ENCODE data around the gene R3HDM2.

R3HDM2 gene

GRCh38 chr12:57230381-57231155, 200.3 kb downstream of the R3HDM2 start:
- H3K4me3 ChIP-seq (ENCODE audit: low read depth, low read length) = peak overlapping the region; percentile 87
- TF ChIP-seq MAX (IDR thresholded peaks at IDR 0.05; ENCODE audit: low read depth, low read length) (no peak), MYC (IDR thresholded peaks at IDR 0.05; ENCODE audit: low read depth, low read length) (no peak), POLR2A (IDR thresholded peaks at IDR 0.05; ENCODE audit: extremely low read depth, insufficient read length) (no peak), CTCF (IDR thresholded peaks at IDR 0.05; ENCODE audit: low read depth, low read length) (no peak)
- DNase-seq (ENCODE audit: low read depth) = no peak

- peak; percentile 96 for DNase-seq (ENCODE audit: low read depth)
- H3K4me3 ChIP-seq (ENCODE audit: low read depth, low read length) = peak within 1 kb of the TSS; percentile 87
- TF ChIP-seq MYC (IDR thresholded peaks at IDR 0.05; ENCODE audit: low read depth, low read length) (peak; percentile 7; the same call in 1 of the 2 replicates), CTCF (IDR thresholded peaks at IDR 0.05; ENCODE audit: low read depth, low read length) (no peak), MAX (IDR thresholded peaks at IDR 0.05; ENCODE audit: low read depth, low read length) (peak; percentile 66), POLR2A (IDR thresholded peaks at IDR 0.05; ENCODE audit: extremely low read depth, insufficient read length) (peak; percentile 81)
These were observed 201.0 kb downstream of the R3HDM2 start, which contains the start of gene SHMT2 for GRCh38 chr12:57229634-57230380. Gene SHMT2, plus strand, starts transcription at chr12:57229711. Its CDS starts 68 bp downstream, at chr12:57229779.

GRCh38 chr12:57229046-57229633, 201.7 kb downstream of the R3HDM2 start:
- peak; percentile 12; the same call in 1 of the 2 replicates for TF ChIP-seq MAX (IDR thresholded peaks at IDR 0.05; ENCODE audit: low read depth, low read length)
- TF ChIP-seq POLR2A (IDR thresholded peaks at IDR 0.05; ENCODE audit: extremely low read depth, insufficient read length) = no peak
- no peak for TF ChIP-seq CTCF (IDR thresholded peaks at IDR 0.05; ENCODE audit: low read depth, low read length)
- 0 out of 2 replicates have a peak, but pooled peaks have one; percentile 7 for TF ChIP-seq MYC (IDR thresholded peaks at IDR 0.05; ENCODE audit: low read depth, low read length)
- DNase-seq (ENCODE audit: low read depth) = peak; percentile 84
- peak overlapping the region; percentile 87 for H3K4me3 ChIP-seq (ENCODE audit: low read depth, low read length)

- no peak overlapping the region for H3K4me3 ChIP-seq (ENCODE audit: low read depth, low read length)
- DNase-seq (ENCODE audit: low read depth) = no peak
- no peak for TF ChIP-seq CTCF (IDR thresholded peaks at IDR 0.05; ENCODE audit: low read depth, low read length)
- TF ChIP-seq MYC (IDR thresholded peaks at IDR 0.05; ENCODE audit: low read depth, low read length) = no peak
- no peak for TF ChIP-seq POLR2A (IDR thresholded peaks at IDR 0.05; ENCODE audit: extremely low read depth, insufficient read length)
- TF ChIP-seq MAX (IDR thresholded peaks at IDR 0.05; ENCODE audit: low read depth, low read length) = no peak
These were observed 203.3 kb downstream of the R3HDM2 start for GRCh38 chr12:57227315-57228115.
